Tibial nerve (tissue), 4 donors: ENCODE results near the gene KDM4C.

Source experiments
- CTCF ChIP-seq, 5 experiments: fragments of 200-600 bp in 3 of 5; fragments of 450-650 bp in 2 of 5; sonication (generic) in 3 of 5; IDR thresholded peaks; one replicate each; pipeline ENCODE4 v1.5.1; 2016 to 2019; ENCODE audit warnings: antibody characterized with exemption in 5 of 5, mild to moderate bottlenecking in 3 of 5, moderate library complexity in 2 of 5
- EP300 ChIP-seq, 2 donors: sonication (generic); formaldehyde crosslinking; IDR thresholded peaks; one replicate each; pipeline ENCODE4 v1.6.1; 2017; ENCODE audit warnings: antibody characterized with exemption in 2 of 2, mild to moderate bottlenecking in 1 of 2

GRCh38 chr9:7125231-7125630 lies 367.5 kb downstream of the KDM4C start:
- TF ChIP-seq EP300 (IDR thresholded peaks at IDR 0.05) (no peak), CTCF (IDR thresholded peaks at IDR 0.05) (no peak)
